ENCODE data around the gene TMEM250.

The TMEM250 gene

DNA sequence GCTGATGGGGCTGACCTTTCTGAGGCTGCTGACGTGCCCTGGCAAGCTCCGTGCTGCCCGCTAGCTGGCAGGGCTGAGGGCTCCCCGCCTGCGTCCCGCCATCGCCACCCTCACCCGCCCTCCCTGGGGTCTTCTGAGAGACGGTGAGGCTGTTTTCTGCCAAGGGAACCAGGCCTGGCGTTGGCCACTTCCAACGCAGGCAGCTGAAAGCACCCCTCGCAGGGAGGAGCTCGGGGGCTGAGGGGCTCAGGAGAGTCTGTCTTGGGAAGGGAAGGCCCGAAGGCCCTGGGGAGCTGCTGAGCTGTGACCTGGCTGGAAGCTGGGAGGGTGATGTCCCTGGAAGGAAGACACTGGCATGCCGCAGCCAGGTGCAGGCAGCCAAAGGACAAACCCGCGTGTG, 9.8 kb upstream of the TMEM250 start:
- Histone ChIP-seq H3K9ac (ENCODE audit: low read length) (no peak overlapping the region), H4K8ac (ENCODE audit: low read length) (no peak overlapping the region), H3K27me3 (ENCODE audit: control insufficient read depth in 1 of 2, insufficient read depth in 1 of 2, low read length in 2 of 2) (peaks cover 57 to 88% of the 10 kb centered on the region in 2 experiments), H3K9me3 (ENCODE audit: control insufficient read depth, low read length) (peaks cover 4% of the 10 kb centered on the region), H2BK120ac (ENCODE audit: low read depth, low read length) (no peak overlapping the region), H3K36me3 (ENCODE audit: control insufficient read depth in 1 of 2, insufficient read depth in 2 of 2, low read depth in 1 of 2, low read length in 2 of 2) (peaks cover 0 to 3% of the 10 kb centered on the region in 2 experiments), H3K4ac (ENCODE audit: low read depth in 1 of 2, low read length in 2 of 2) (no peak overlapping the region), H3K23ac (ENCODE audit: low read length in 2 of 2) (no peak overlapping the region), H2BK5ac (ENCODE audit: low read depth, low read length, poor library complexity, severe bottlenecking) (no peak overlapping the region), H3K27ac (ENCODE audit: low read length, poor library complexity, severe bottlenecking) (no peak overlapping the region), H2BK15ac (ENCODE audit: low read depth, poor library complexity, severe bottlenecking) (no peak overlapping the region), H3K4me1 (ENCODE audit: control insufficient read depth, insufficient read depth, low read depth, low read length) (peaks cover 7% of the 10 kb centered on the region), H3K4me2 (ENCODE audit: low read length, poor library complexity, severe bottlenecking) (no peak overlapping the region), H3K79me1 (replicated peaks; ENCODE audit: low read length, poor library complexity, severe bottlenecking) (no peaks in the 10 kb centered on the region), H3K18ac (ENCODE audit: low read depth in 1 of 2, low read length in 2 of 2) (no peak overlapping the region), H3K14ac (ENCODE audit: low read length in 2 of 2) (no peak overlapping the region), H2BK12ac (ENCODE audit: low read length in 2 of 2) (no peak overlapping the region), H4K91ac (ENCODE audit: low read length) (no peak overlapping the region), H3K4me3 (ENCODE audit: insufficient read depth in 1 of 2, low read depth in 1 of 2, low read length in 2 of 2) (no peak overlapping the region), H2AK5ac (ENCODE audit: low read length, severe bottlenecking) (no peak overlapping the region), H2AFZ (ENCODE audit: low read depth, low read length) (no peak overlapping the region)
- 91% methylated on average over 17 of the region's 17 CpGs for WGBS
- no peak for DNase-seq

- Histone ChIP-seq H2AK5ac (ENCODE audit: low read length, severe bottlenecking) (no peak overlapping the region), H2BK5ac (ENCODE audit: low read depth, low read length, poor library complexity, severe bottlenecking) (no peak overlapping the region), H2AFZ (ENCODE audit: low read depth, low read length) (no peak overlapping the region), H4K91ac (ENCODE audit: low read length) (no peak overlapping the region), H3K79me1 (replicated peaks; ENCODE audit: low read length, poor library complexity, severe bottlenecking) (no peaks in the 10 kb centered on the region), H3K14ac (ENCODE audit: low read length in 2 of 2) (no peak overlapping the region), H3K9ac (ENCODE audit: low read length) (no peak overlapping the region), H3K23ac (ENCODE audit: low read length in 2 of 2) (no peak overlapping the region), H3K27me3 (ENCODE audit: control insufficient read depth in 1 of 2, insufficient read depth in 1 of 2, low read length in 2 of 2) (peaks cover 60 to 87% of the 10 kb centered on the region in 2 experiments), H2BK15ac (ENCODE audit: low read depth, poor library complexity, severe bottlenecking) (no peak overlapping the region), H3K4me1 (ENCODE audit: control insufficient read depth, insufficient read depth, low read depth, low read length) (peaks cover 5% of the 10 kb centered on the region), H3K36me3 (ENCODE audit: control insufficient read depth in 1 of 2, insufficient read depth in 2 of 2, low read depth in 1 of 2, low read length in 2 of 2) (peaks cover 0 to 3% of the 10 kb centered on the region in 2 experiments), H3K4me3 (ENCODE audit: insufficient read depth in 1 of 2, low read depth in 1 of 2, low read length in 2 of 2) (no peak overlapping the region), H4K8ac (ENCODE audit: low read length) (no peak overlapping the region), H3K4ac (ENCODE audit: low read depth in 1 of 2, low read length in 2 of 2) (no peak overlapping the region), H3K18ac (ENCODE audit: low read depth in 1 of 2, low read length in 2 of 2) (no peak overlapping the region), H2BK12ac (ENCODE audit: low read length in 2 of 2) (no peak overlapping the region), H3K27ac (ENCODE audit: low read length, poor library complexity, severe bottlenecking) (no peak overlapping the region), H3K9me3 (ENCODE audit: control insufficient read depth, low read length) (peaks cover 4% of the 10 kb centered on the region), H2BK120ac (ENCODE audit: low read depth, low read length) (no peak overlapping the region), H3K4me2 (ENCODE audit: low read length, poor library complexity, severe bottlenecking) (no peak overlapping the region)
- DNase-seq: no peak
- WGBS: 83% methylated on average over 18 of the region's 18 CpGs
These were observed 8.6 kb upstream of the TMEM250 start for GRCh38 chr9:136127313-136127712.

DNA sequence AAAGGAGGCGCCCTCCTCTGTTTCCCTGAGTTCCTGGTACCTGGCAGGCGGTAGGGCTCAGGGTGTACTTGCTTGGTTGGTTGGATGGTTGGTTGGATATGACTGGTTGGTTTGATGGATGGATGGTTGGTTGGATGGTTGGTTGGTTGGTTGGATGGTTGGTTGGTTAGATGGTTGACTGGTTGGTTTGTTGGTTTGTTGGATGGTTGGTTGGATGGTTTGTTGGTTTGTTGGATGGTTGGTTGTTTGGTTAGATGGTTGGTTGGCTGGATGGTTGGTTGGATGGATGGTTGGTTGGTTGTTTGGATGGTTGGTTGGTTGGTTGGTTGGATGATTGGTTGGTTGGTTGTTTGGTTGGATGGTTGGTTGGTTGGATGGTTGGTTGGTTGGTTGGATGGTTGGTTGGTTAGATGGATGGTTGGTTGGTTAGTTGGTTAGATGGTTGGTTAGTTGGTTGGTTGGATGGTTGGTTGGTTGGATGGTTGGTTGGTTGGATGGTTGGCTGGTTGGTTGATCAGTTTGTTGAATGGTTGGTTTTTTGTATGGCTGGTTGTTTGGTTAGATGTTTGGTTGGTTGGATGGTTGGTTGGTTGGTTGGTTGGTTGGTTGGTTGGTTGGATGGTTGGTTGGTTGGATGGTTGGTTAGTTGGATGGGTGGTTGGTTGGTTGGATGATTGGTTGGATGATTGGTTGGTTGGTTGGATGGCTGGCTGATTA, 6.5 kb upstream of the TMEM250 start:
- no peak overlapping the region for H3K18ac ChIP-seq (ENCODE audit: low read depth in 1 of 2, low read length in 2 of 2)
- WGBS: 89% methylated on average over 2 of the region's 2 CpGs
- peaks cover 44 to 66% of the 10 kb centered on the region in 2 experiments for H3K27me3 ChIP-seq (ENCODE audit: control insufficient read depth in 1 of 2, insufficient read depth in 1 of 2, low read length in 2 of 2)
- H2AK5ac ChIP-seq (ENCODE audit: low read length, severe bottlenecking): no peak overlapping the region
- H2BK15ac ChIP-seq (ENCODE audit: low read depth, poor library complexity, severe bottlenecking): no peak overlapping the region
- no peak overlapping the region for H3K27ac ChIP-seq (ENCODE audit: low read length, poor library complexity, severe bottlenecking)
- no peak overlapping the region for H3K4me3 ChIP-seq (ENCODE audit: insufficient read depth in 1 of 2, low read depth in 1 of 2, low read length in 2 of 2)
- H3K23ac ChIP-seq (ENCODE audit: low read length in 2 of 2): no peak overlapping the region
- DNase-seq: no peak
- H4K8ac ChIP-seq (ENCODE audit: low read length): no peak overlapping the region
- no peak overlapping the region for H3K9ac ChIP-seq (ENCODE audit: low read length)
- peaks cover 5% of the 10 kb centered on the region for H3K79me1 ChIP-seq (replicated peaks; ENCODE audit: low read length, poor library complexity, severe bottlenecking)
- peaks cover 11% of the 10 kb centered on the region for H3K4me1 ChIP-seq (ENCODE audit: control insufficient read depth, insufficient read depth, low read depth, low read length)
- no peak overlapping the region for H4K91ac ChIP-seq (ENCODE audit: low read length)
- no peak overlapping the region for H2AFZ ChIP-seq (ENCODE audit: low read depth, low read length)
- peaks cover 4% of the 10 kb centered on the region for H3K9me3 ChIP-seq (ENCODE audit: control insufficient read depth, low read length)
- no peak overlapping the region for H2BK120ac ChIP-seq (ENCODE audit: low read depth, low read length)
- H2BK5ac ChIP-seq (ENCODE audit: low read depth, low read length, poor library complexity, severe bottlenecking): no peak overlapping the region
- no peak overlapping the region for H3K4ac ChIP-seq (ENCODE audit: low read depth in 1 of 2, low read length in 2 of 2)
- no peak overlapping the region for H2BK12ac ChIP-seq (ENCODE audit: low read length in 2 of 2)
- peaks cover 0 to 6% of the 10 kb centered on the region in 2 experiments for H3K36me3 ChIP-seq (ENCODE audit: control insufficient read depth in 1 of 2, insufficient read depth in 2 of 2, low read depth in 1 of 2, low read length in 2 of 2)
- H3K14ac ChIP-seq (ENCODE audit: low read length in 2 of 2): no peak overlapping the region
- H3K4me2 ChIP-seq (ENCODE audit: low read length, poor library complexity, severe bottlenecking): no peak overlapping the region

DNA sequence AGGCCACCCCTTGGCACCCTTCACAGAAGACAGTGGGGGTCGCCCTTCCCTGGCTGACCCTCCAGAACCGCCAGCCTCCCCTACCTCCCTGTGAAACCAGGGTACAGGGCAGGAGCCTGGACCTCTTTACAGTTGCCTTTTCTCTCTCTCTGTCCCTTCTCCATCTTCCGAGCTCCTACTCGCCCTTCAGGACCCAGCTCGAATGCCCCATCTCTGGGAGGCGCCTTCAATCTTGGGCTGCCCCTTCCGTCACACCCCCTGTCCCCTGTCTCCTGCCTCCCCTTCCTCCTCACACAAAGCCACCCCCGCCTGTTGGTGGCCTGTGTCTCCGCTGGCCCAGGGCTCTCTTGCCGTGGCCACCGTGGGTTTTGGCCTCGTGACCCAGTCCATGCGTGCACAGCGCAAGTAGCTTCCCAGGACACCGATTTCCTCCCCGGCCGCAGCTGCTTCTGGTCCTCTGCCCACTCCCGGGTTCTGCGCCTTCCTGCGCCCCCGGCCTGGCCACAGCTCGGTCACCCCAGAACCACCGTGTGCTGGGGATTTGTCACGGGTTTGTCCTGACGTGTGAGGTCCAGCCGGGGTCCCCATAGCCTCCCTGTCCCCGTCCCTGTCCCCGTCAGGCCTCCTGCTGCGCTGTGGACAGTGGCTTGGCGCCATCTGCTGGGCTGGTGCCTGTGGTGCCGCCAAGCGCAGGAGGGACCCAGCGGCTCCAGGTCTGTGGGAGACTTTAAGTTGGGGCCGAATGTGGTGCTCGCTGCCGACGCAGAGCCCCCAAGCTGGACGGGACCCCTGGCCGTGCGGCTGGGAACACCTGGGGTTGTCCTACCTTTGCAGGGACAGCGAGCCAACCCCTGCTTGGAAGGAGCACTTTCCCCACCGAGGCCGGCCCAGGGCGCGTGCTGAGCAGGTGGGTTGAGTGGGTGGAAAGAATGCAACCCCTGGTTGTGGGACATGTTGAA, 4.0 kb upstream of the TMEM250 start:
- Histone ChIP-seq H3K14ac (ENCODE audit: low read length in 2 of 2) (peak overlapping the region in 1 of 2 experiments; percentile 59), H2AFZ (ENCODE audit: low read depth, low read length) (no peak overlapping the region), H4K8ac (ENCODE audit: low read length) (peak overlapping the region; percentile 19), H2AK5ac (ENCODE audit: low read length, severe bottlenecking) (no peak overlapping the region), H3K23ac (ENCODE audit: low read length in 2 of 2) (no peak overlapping the region), H2BK5ac (ENCODE audit: low read depth, low read length, poor library complexity, severe bottlenecking) (no peak overlapping the region), H3K27ac (ENCODE audit: low read length, poor library complexity, severe bottlenecking) (no peak overlapping the region), H3K27me3 (ENCODE audit: control insufficient read depth in 1 of 2, insufficient read depth in 1 of 2, low read length in 2 of 2) (peaks cover 27 to 47% of the 10 kb centered on the region in 2 experiments), H3K79me1 (replicated peaks; ENCODE audit: low read length, poor library complexity, severe bottlenecking) (peaks cover 5% of the 10 kb centered on the region), H2BK15ac (ENCODE audit: low read depth, poor library complexity, severe bottlenecking) (no peak overlapping the region), H3K4me3 (ENCODE audit: insufficient read depth in 1 of 2, low read depth in 1 of 2, low read length in 2 of 2) (peak overlapping the region in 1 of 2 experiments; percentile 68), H2BK120ac (ENCODE audit: low read depth, low read length) (no peak overlapping the region), H3K4me2 (ENCODE audit: low read length, poor library complexity, severe bottlenecking) (no peak overlapping the region), H3K36me3 (ENCODE audit: control insufficient read depth in 1 of 2, insufficient read depth in 2 of 2, low read depth in 1 of 2, low read length in 2 of 2) (peaks cover 0 to 4% of the 10 kb centered on the region in 2 experiments), H3K9me3 (ENCODE audit: control insufficient read depth, low read length) (peaks cover 4% of the 10 kb centered on the region), H3K4me1 (ENCODE audit: control insufficient read depth, insufficient read depth, low read depth, low read length) (peaks cover 19% of the 10 kb centered on the region), H3K18ac (ENCODE audit: low read depth in 1 of 2, low read length in 2 of 2) (peak overlapping the region in 1 of 2 experiments; percentile 51), H3K4ac (ENCODE audit: low read depth in 1 of 2, low read length in 2 of 2) (no peak overlapping the region), H3K9ac (ENCODE audit: low read length) (peak overlapping the region; percentile 67), H2BK12ac (ENCODE audit: low read length in 2 of 2) (peak overlapping the region in 1 of 2 experiments; percentile 45), H4K91ac (ENCODE audit: low read length) (no peak overlapping the region)
- peak; percentile 56 for DNase-seq
- whole genome bisulfite sequencing: 41% methylated on average over 45 of the region's 45 CpGs
